HepG2 (cell line): Measurements from ENCODE around the gene SLC22A7. TPM values are rescaled to one million over a fixed set of nuclear protein-coding genes. Genes with fewer than 3 reads are reported as not detected.

ENCODE experiments used
- ATAC-seq: fragments of 200-7000 bp; cut with Tn5 transposase; 3 replicates; pipeline ENCODE4 v1.9.1; 2020; ENCODE audit warnings: mild to moderate bottlenecking, moderate library complexity
- BruUV-seq: library from RNA; stranded (reverse); fragments of 400-500 nt; replicated peaks from 2 replicates; lab custom pipeline; 2021; lab: Mats Ljungman, UMichigan
- CTCF ChIA-PET: fragments of 300-600 bp; formaldehyde crosslinking; extraction: SDS; loops from one replicate; lab custom pipeline; 2021; ENCODE audit warnings: low total read pairs, inconsistent platforms, low intra/inter-chr PET ratio; lab: Yijun Ruan, JAX
- POLR2A ChIA-PET: fragments of 350-600 bp; sonication (Branson Sonifier 250); formaldehyde crosslinking; loops from one replicate; lab custom pipeline; 2020; ENCODE audit warnings: antibody characterized with exemption, inconsistent platforms; lab: Yijun Ruan, JAX
- DNase-seq: peaks from one replicate; pipeline ENCODE4 v3.0.0-alpha.2; 2015; ENCODE audit warnings: low spot score
- FAIRE-seq: peaks from 3 replicates; lab custom pipeline; 2011; peaks lifted over from hg19 to GRCh38; lab: Jason Lieb, UNC
- H2AFZ ChIP-seq: one replicate; pipeline ENCODE4 v1.6.1; 2011; ENCODE audit warnings: low read length, inconsistent platforms
- H3K27ac ChIP-seq: fragments of 300-600 bp; 3 replicates; pipeline ENCODE4 v1.8.0; 2011; ENCODE audit warnings: mixed run types, mild to moderate bottlenecking, mixed read lengths, low read length, inconsistent platforms; ENCODE audit not compliant: insufficient read depth; ENCODE audit errors: extremely low read length
- H3K27me3 ChIP-seq, 2 experiments: fragments of 200-600 bp in 1 of 2; 2 replicates in 1 of 2; 3 replicates in 1 of 2; pipeline versions ENCODE4 v1.6.0 to v1.8.0; 2011; ENCODE audit warnings: low read length in 2 of 2, mild to moderate bottlenecking in 2 of 2, moderate library complexity in 2 of 2, inconsistent platforms in 1 of 2; ENCODE audit not compliant: insufficient read depth in 2 of 2, control insufficient read depth in 1 of 2
- H3K36me3 ChIP-seq, 2 experiments: fragments of 200-600 bp in 1 of 2; replicated peaks in 1 of 2; 2 replicates in 1 of 2; 3 replicates in 1 of 2; pipeline versions ENCODE4 v1.5.1 to v1.8.0; 2011; ENCODE audit warnings: low read length in 2 of 2, inconsistent platforms in 1 of 2; ENCODE audit not compliant: insufficient read depth in 2 of 2, control insufficient read depth in 1 of 2
- H3K4me1 ChIP-seq: 2 replicates; pipeline ENCODE4 v1.5.1; 2012; ENCODE audit warnings: low read length, inconsistent platforms; ENCODE audit not compliant: insufficient read depth
- H3K4me2 ChIP-seq: 2 replicates; pipeline ENCODE4 v1.6.0; 2011; ENCODE audit warnings: low read depth, low read length, inconsistent platforms
- H3K4me3 ChIP-seq, 3 experiments: fragments of 200-600 bp in 1 of 3; sonication (generic), shearing (Covaris generic) in 1 of 3; replicated peaks in 1 of 3; 2 replicates each; pipeline ENCODE4 v1.5.1; 2011 to 2016; ENCODE audit warnings: low read length in 3 of 3, inconsistent platforms in 2 of 3, low read depth in 2 of 3, mild to moderate bottlenecking in 2 of 3, control low read depth in 1 of 3, mixed read lengths in 1 of 3; ENCODE audit not compliant: insufficient read depth in 1 of 3
- H3K79me2 ChIP-seq: one replicate; pipeline ENCODE4 v1.6.1; 2011; ENCODE audit warnings: low read length, inconsistent platforms; ENCODE audit not compliant: insufficient read depth
- H3K9ac ChIP-seq: 2 replicates; pipeline ENCODE4 v1.6.0; 2011; ENCODE audit warnings: mild to moderate bottlenecking, low read depth, low read length, inconsistent platforms; ENCODE audit not compliant: insufficient read depth
- H3K9me3 ChIP-seq: 2 replicates; pipeline ENCODE4 v1.5.1; 2012; ENCODE audit warnings: mild to moderate bottlenecking, low read length
- H4K20me1 ChIP-seq: 2 replicates; pipeline ENCODE4 v1.6.0; 2011; ENCODE audit warnings: inconsistent platforms, mild to moderate bottlenecking, low read length, moderate library complexity; ENCODE audit not compliant: insufficient read depth
- BORCS8-MEF2B ChIP-seq: sonication (generic); formaldehyde crosslinking; IDR thresholded peaks from 2 replicates; pipeline ENCODE4 v1.8.0; 2022; ENCODE audit warnings: mild to moderate bottlenecking, missing genetic modification reagents
- CEBPG ChIP-seq: IDR thresholded peaks from 2 replicates; pipeline ENCODE4 v1.6.1; 2016
- FOSL2 ChIP-seq: sonication (generic); formaldehyde crosslinking; IDR thresholded peaks from 2 replicates; pipeline ENCODE4 v1.4.0; 2020; ENCODE audit warnings: missing genetic modification reagents
- HMG20A ChIP-seq: IDR thresholded peaks from 2 replicates; pipeline ENCODE4 v1.6.1; 2016; ENCODE audit warnings: borderline replicate concordance
- JUNB ChIP-seq: sonication (generic); formaldehyde crosslinking; IDR thresholded peaks from 2 replicates; pipeline ENCODE4 v1.8.0; 2022; ENCODE audit warnings: missing genetic modification reagents, mild to moderate bottlenecking, borderline replicate concordance
- JUND ChIP-seq: sonication (generic); formaldehyde crosslinking; IDR thresholded peaks from 2 replicates; pipeline ENCODE4 v1.8.0; 2022; ENCODE audit warnings: mild to moderate bottlenecking, missing genetic modification reagents
- MIER2 ChIP-seq: IDR thresholded peaks from 2 replicates; pipeline ENCODE4 v1.6.1; 2016; ENCODE audit warnings: missing biosample characterization, missing genetic modification reagents
- NFYC ChIP-seq: IDR thresholded peaks from 2 replicates; pipeline ENCODE4 v1.6.1; 2016; ENCODE audit warnings: missing genetic modification reagents, missing compliant biosample characterization
- NR2C2 ChIP-seq: sonication (generic); formaldehyde crosslinking; IDR thresholded peaks from 2 replicates; pipeline ENCODE4 v1.4.0; 2020; ENCODE audit warnings: missing genetic modification reagents, mild to moderate bottlenecking, moderate library complexity, borderline replicate concordance
- POLR2A ChIP-seq, 2 experiments: IDR thresholded peaks; 2 replicates each; pipeline ENCODE4 v1.6.1; 2011; ENCODE audit warnings: low read depth in 2 of 2, low read length in 2 of 2, mild to moderate bottlenecking in 1 of 2, moderate library complexity in 1 of 2; ENCODE audit not compliant: insufficient read depth in 1 of 2
- TARDBP ChIP-seq: sonication (generic); formaldehyde crosslinking; IDR thresholded peaks from 2 replicates; pipeline ENCODE4 v1.8.0; 2022; ENCODE audit warnings: mild to moderate bottlenecking, missing genetic modification reagents
- TGIF2 ChIP-seq: IDR thresholded peaks from 2 replicates; pipeline ENCODE4 v1.6.1; 2016; ENCODE audit warnings: control low read depth, missing compliant biosample characterization
- U2AF2 ChIP-seq: fragments of 200-400 bp; formaldehyde crosslinking; IDR thresholded peaks from 2 replicates; pipeline ENCODE4 v1.6.1; 2017; ENCODE audit warnings: low read depth, mild to moderate bottlenecking, low read length
- ZBTB42 ChIP-seq: sonication (generic); formaldehyde crosslinking; IDR thresholded peaks from 2 replicates; pipeline ENCODE4 v1.5.0; 2020; ENCODE audit warnings: mild to moderate bottlenecking, missing genetic modification reagents
- ZFP37 ChIP-seq: sonication (generic); formaldehyde crosslinking; IDR thresholded peaks from 2 replicates; pipeline ENCODE4 v1.4.0; 2020; ENCODE audit warnings: missing genetic modification reagents, borderline replicate concordance
- ZFP82 ChIP-seq: sonication (generic); formaldehyde crosslinking; IDR thresholded peaks from 2 replicates; pipeline ENCODE4 v1.5.1; 2020; ENCODE audit warnings: mild to moderate bottlenecking, missing genetic modification reagents, borderline replicate concordance
- ZNF274 ChIP-seq: sonication (generic); formaldehyde crosslinking; IDR thresholded peaks from 2 replicates; pipeline ENCODE4 v1.5.1; 2020; ENCODE audit warnings: mild to moderate bottlenecking, missing genetic modification reagents
- ZNF460 ChIP-seq: sonication (generic); formaldehyde crosslinking; IDR thresholded peaks from 2 replicates; pipeline ENCODE4 v1.5.1; 2020; ENCODE audit warnings: missing genetic modification reagents, mild to moderate bottlenecking, borderline replicate concordance
- ZNF547 ChIP-seq: sonication (generic); formaldehyde crosslinking; IDR thresholded peaks from 2 replicates; pipeline ENCODE4 v1.5.1; 2020; ENCODE audit warnings: mild to moderate bottlenecking, missing genetic modification reagents
- ZNF564 ChIP-seq: sonication (generic); formaldehyde crosslinking; IDR thresholded peaks from 2 replicates; pipeline ENCODE4 v1.8.1; 2023; ENCODE audit warnings: mild to moderate bottlenecking, missing genetic modification reagents
- WGBS: methylation state at CpG from one replicate; pipeline ENCODE4 v1.1.6; 2017; ENCODE audit warnings: low lambda C conversion rate; 5-methylcytosine and 5-hydroxymethylcytosine counted together
- in situ Hi-C: cut with HindIII; loops from 2 replicates; pipeline ENCODE4 v1.10.0; 2017; ENCODE audit warnings: low pct_unique_long_range_greater_than_20kb; ENCODE audit not compliant: extremely low pct_ligation_motif_present
- intact Hi-C: fragments of 100-400 bp; cut with micrococcal nuclease; formaldehyde crosslinking; loops from one replicate; pipeline ENCODE4 v1.10.0; 2022; ENCODE audit not compliant: unreplicated experiment
- polyA plus RNA-seq, 8 experiments: library from polyadenylated mRNA; depleted of rRNA in 3 of 8; stranded (reverse) in 7 of 8; unstranded in 1 of 8; fragments of >200 nt; fragmentation: Illumina TruSeq in 4 of 8; extraction: Trizol in 4 of 8; gene quantifications; 2 replicates each; pipeline versions ENCODE4 v1.2.1 to v1.2.3, GENCODE V29; 2011 to 2016; ENCODE audit warnings: low read depth in 4 of 8, missing spikeins in 1 of 8, mixed read lengths in 1 of 8; ENCODE audit not compliant: insufficient read depth in 1 of 8
- total RNA-seq, 5 experiments: library from RNA; depleted of rRNA; stranded (reverse); fragments of >200 nt; fragmentation: Illumina TruSeq; extraction: Trizol; gene quantifications; 2 replicates each; pipeline ENCODE4 v1.2.3, GENCODE V29; 2016; ENCODE audit warnings: low read depth in 1 of 5
- TF ChIP-seq, protein P1 (sequence below): sonication (generic); formaldehyde crosslinking; IDR thresholded peaks from 2 replicates; pipeline ENCODE4 v1.9.0; 2022; ENCODE audit warnings: low read depth, missing genetic modification reagents
- TF ChIP-seq, protein P2 (sequence below): IDR thresholded peaks from 2 replicates; pipeline ENCODE4 v1.6.1; 2016; ENCODE audit warnings: low read depth
- TF ChIP-seq, protein P3 (sequence below), 2 experiments: fragments of 450-650 bp in 1 of 2; sonication (generic) in 1 of 2; formaldehyde crosslinking; IDR thresholded peaks; 2 replicates each; pipeline versions ENCODE4 v1.5.0 to v1.8.0; 2020 to 2022; ENCODE audit warnings: mild to moderate bottlenecking in 1 of 2, missing genetic modification reagents in 1 of 2

SLC22A7 gene
- total and polyA plus RNA-seq, 2 of the 13 experiments (the other 11 are each of a cell fraction or from before 2014, with no cell fraction given) = 5.3 to 22.6 TPM

DNA sequence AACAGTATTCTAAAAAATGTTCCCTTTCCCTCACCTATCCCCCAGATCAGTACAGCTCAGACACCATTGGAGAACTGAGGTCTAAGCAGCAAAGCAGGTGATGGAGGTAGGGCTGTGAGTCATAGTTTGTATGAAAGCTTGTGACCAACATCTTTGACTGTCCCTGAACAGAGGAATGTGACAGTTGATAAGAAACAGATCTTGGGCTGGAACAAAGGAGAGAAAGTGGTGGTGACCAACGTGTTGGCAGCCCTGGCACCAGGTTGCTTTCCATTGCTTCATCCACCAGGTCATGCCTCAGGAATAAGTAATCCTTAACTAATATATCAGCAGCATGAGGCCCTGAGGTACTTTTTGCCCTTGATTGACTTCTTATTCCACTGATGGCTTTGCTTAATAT, 30.5 kb downstream of the SLC22A7 start:
- intact Hi-C loops = loop anchor here (2.0 kb wide), 1 partner anchor 38 kb away; no protein-coding TSS in a partner anchor
- no peak for TF ChIP-seq ZFP37
- 0 out of 2 replicates have a peak, but pooled peaks have one; percentile 24 for TF ChIP-seq ZNF547 (CRISPR knock-in tag)
- TF ChIP-seq, protein P1, sequence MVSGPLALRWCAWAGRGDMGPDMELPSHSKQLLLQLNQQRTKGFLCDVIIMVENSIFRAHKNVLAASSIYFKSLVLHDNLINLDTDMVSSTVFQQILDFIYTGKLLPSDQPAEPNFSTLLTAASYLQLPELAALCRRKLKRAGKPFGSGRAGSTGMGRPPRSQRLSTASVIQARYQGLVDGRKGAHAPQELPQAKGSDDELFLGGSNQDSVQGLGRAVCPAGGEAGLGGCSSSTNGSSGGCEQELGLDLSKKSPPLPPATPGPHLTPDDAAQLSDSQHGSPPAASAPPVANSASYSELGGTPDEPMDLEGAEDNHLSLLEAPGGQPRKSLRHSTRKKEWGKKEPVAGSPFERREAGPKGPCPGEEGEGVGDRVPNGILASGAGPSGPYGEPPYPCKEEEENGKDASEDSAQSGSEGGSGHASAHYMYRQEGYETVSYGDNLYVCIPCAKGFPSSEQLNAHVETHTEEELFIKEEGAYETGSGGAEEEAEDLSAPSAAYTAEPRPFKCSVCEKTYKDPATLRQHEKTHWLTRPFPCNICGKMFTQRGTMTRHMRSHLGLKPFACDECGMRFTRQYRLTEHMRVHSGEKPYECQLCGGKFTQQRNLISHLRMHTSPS = peak; percentile 79
- TF ChIP-seq NR2C2 (CRISPR knock-in tag) = peak; percentile 42; the same call in 1 of the 2 replicates
- no peak for TF ChIP-seq U2AF2
- TF ChIP-seq TARDBP (CRISPR knock-in tag) = peak; percentile 62; the same call in 1 of the 2 replicates
- TF ChIP-seq MIER2 = 0 out of 2 replicates have a peak, but pooled peaks have one; percentile 25
- peak; percentile 18; the same call in 1 of the 2 replicates for TF ChIP-seq HMG20A (CRISPR knock-in tag)
- TF ChIP-seq JUND = 0 out of 2 replicates have a peak, but pooled peaks have one; percentile 19
- no peak for TF ChIP-seq NFYC (CRISPR knock-in tag)
- TF ChIP-seq, protein P2, sequence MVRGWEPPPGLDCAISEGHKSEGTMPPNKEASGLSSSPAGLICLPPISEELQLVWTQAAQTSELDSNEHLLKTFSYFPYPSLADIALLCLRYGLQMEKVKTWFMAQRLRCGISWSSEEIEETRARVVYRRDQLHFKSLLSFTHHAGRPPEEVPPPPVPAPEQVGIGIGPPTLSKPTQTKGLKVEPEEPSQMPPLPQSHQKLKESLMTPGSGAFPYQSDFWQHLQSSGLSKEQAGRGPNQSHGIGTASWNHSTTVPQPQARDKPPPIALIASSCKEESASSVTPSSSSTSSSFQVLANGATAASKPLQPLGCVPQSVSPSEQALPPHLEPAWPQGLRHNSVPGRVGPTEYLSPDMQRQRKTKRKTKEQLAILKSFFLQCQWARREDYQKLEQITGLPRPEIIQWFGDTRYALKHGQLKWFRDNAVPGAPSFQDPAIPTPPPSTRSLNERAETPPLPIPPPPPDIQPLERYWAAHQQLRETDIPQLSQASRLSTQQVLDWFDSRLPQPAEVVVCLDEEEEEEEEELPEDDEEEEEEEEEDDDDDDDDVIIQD (CRISPR knock-in tag) = 0 out of 2 replicates have a peak, but pooled peaks have one; percentile 33
- peak; percentile 92 for TF ChIP-seq FOSL2 (CRISPR knock-in tag)
- TF ChIP-seq ZNF460 (CRISPR knock-in tag) = no peak
- 0 out of 2 replicates have a peak, but pooled peaks have one; percentile 70 for TF ChIP-seq BORCS8-MEF2B
- TF ChIP-seq ZBTB42 (CRISPR knock-in tag) = 0 out of 2 replicates have a peak, but pooled peaks have one; percentile 37
- no peak for TF ChIP-seq ZNF564 (CRISPR knock-in tag)
- 0 out of 2 replicates have a peak, but pooled peaks have one; percentile 52 for TF ChIP-seq TGIF2
- no peak for TF ChIP-seq ZNF274
- no peak for TF ChIP-seq POLR2A (IDR thresholded peaks at IDR 0.05; ENCODE audit: insufficient read depth in 1 of 2, low read depth in 2 of 2, low read length in 2 of 2)
- TF ChIP-seq, protein P3, sequence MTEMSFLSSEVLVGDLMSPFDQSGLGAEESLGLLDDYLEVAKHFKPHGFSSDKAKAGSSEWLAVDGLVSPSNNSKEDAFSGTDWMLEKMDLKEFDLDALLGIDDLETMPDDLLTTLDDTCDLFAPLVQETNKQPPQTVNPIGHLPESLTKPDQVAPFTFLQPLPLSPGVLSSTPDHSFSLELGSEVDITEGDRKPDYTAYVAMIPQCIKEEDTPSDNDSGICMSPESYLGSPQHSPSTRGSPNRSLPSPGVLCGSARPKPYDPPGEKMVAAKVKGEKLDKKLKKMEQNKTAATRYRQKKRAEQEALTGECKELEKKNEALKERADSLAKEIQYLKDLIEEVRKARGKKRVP (CRISPR knock-in tag; IDR thresholded peaks at IDR 0.05) = 0 out of 4 replicates have a peak, but pooled peaks of 1 of the 2 experiments have one; percentile 22
- TF ChIP-seq CEBPG (CRISPR knock-in tag) = 0 out of 2 replicates have a peak, but pooled peaks have one; percentile 27
- TF ChIP-seq ZFP82 (CRISPR knock-in tag) = no peak
- TF ChIP-seq JUNB (CRISPR knock-in tag) = no peak

More for the DNA sequence above, 30.5 kb downstream of the SLC22A7 start:
- Histone ChIP-seq H3K4me3 (peak overlapping the region in 2 of 3 experiments; percentile 9 to 21; a peak in 2 of 6 replicates), H3K36me3 (no peaks in the 10 kb centered on the region), H3K4me1 (peaks cover 17% of the 10 kb centered on the region), H2AFZ (no peak overlapping the region), H4K20me1 (no peaks in the 10 kb centered on the region), H3K27ac (no peak overlapping the region), H3K4me2 (peak overlapping the region; percentile 63), H3K9me3 (no peaks in the 10 kb centered on the region), H3K79me2 (no peaks in the 10 kb centered on the region), H3K9ac (peak overlapping the region; percentile 12; the same call in 1 of the 2 replicates), H3K27me3 (no peaks in the 10 kb centered on the region)
- ATAC-seq (peak; percentile 84), DNase-seq (peak; percentile 62), FAIRE-seq (peak; percentile 75)
- no TSS peak for BruUV-seq
- ChIA-PET CTCF (no interaction called here), POLR2A (interaction anchor here (0.7 to 1.5 kb wide), 7 partner anchors 10 to 91 kb away, joined by 3 to 8 read pairs (median 4); partner anchors contain the start of genes SLC22A7 and ZNF318)
- 0% methylated on average over 1 of the region's 1 CpG for WGBS
- in situ Hi-C loops = no loop called here
